Measurements from ENCODE around the gene SLC7A6.

GRCh38 chr16:68300734-68301459, 36.6 kb downstream of the SLC7A6 start:
- TF ChIP-seq EZH2phosphoT487 (IDR thresholded peaks at IDR 0.05; ENCODE audit: insufficient read depth, low read depth) = no peak
- TF ChIP-seq EZH2 (IDR thresholded peaks at IDR 0.05; ENCODE audit: insufficient read depth, poor library complexity, severe bottlenecking) = no peak
